CD14-positive monocyte (primary cell): ENCODE measurements around the gene HMG20B. TPM values are rescaled to one million over a fixed set of nuclear protein-coding genes. Genes with fewer than 3 reads are reported as not detected.

ENCODE experiments used
- DNase-seq, 3 donors: peaks; one replicate each; pipeline ENCODE4 v3.0.0-alpha.2; 2011 to 2022
- H2AFZ ChIP-seq: 2 replicates; pipeline ENCODE4 v1.6.0; 2012; ENCODE audit warnings: mild to moderate bottlenecking, low read depth, low read length, inconsistent platforms; ENCODE audit not compliant: insufficient read depth, poor library complexity, severe bottlenecking
- H3K27ac ChIP-seq, 2 donors: 1 replicate in 1 of 2; 2 replicates in 1 of 2; pipeline ENCODE4 v1.5.1; 2012 to 2013; ENCODE audit warnings: low read length in 2 of 2, control low read depth in 1 of 2, inconsistent platforms in 1 of 2, low read depth in 1 of 2, mild to moderate bottlenecking in 1 of 2
- H3K27me3 ChIP-seq, 2 donors: one replicate each; pipeline versions ENCODE4 v1.6.0 to v1.6.1; 2011 to 2013; ENCODE audit warnings: low read length in 2 of 2; ENCODE audit not compliant: control insufficient read depth in 2 of 2, insufficient read depth in 2 of 2
- H3K36me3 ChIP-seq, 2 donors: replicated peaks in 1 of 2; 1 replicate in 1 of 2; 2 replicates in 1 of 2; pipeline versions ENCODE4 v1.5.1 to v1.6.1; 2012 to 2013; ENCODE audit warnings: low read length in 2 of 2, control low read depth in 1 of 2, inconsistent platforms in 1 of 2, mild to moderate bottlenecking in 1 of 2; ENCODE audit not compliant: insufficient read depth in 2 of 2, control insufficient read depth in 1 of 2
- H3K4me1 ChIP-seq, 2 donors: 1 replicate in 1 of 2; 2 replicates in 1 of 2; pipeline versions ENCODE4 v1.5.1 to v1.6.1; 2012 to 2013; ENCODE audit warnings: low read length in 2 of 2, control low read depth in 1 of 2, inconsistent platforms in 1 of 2, mild to moderate bottlenecking in 1 of 2, moderate library complexity in 1 of 2; ENCODE audit not compliant: insufficient read depth in 2 of 2, control insufficient read depth in 1 of 2
- H3K4me2 ChIP-seq: replicated peaks from 2 replicates; pipeline ENCODE3; 2012; ENCODE audit warnings: low read length, moderate library complexity, mild to moderate bottlenecking; ENCODE audit not compliant: poor library complexity, severe bottlenecking; ENCODE audit errors: extremely low read depth
- H3K4me3 ChIP-seq, 3 experiments: fragments of 200-600 bp in 1 of 3; sonication (generic) in 1 of 3; replicated peaks in 1 of 3; 1 replicate in 2 of 3; 2 replicates in 1 of 3; pipeline ENCODE4 v1.5.1; 2011 to 2013; ENCODE audit warnings: low read length in 3 of 3, mild to moderate bottlenecking in 3 of 3, control low read depth in 2 of 3, low read depth in 2 of 3, inconsistent platforms in 1 of 3, moderate library complexity in 1 of 3
- H3K79me2 ChIP-seq: 2 replicates; pipeline ENCODE4 v1.6.0; 2012; ENCODE audit warnings: mild to moderate bottlenecking, control low read depth, inconsistent platforms, low read length, moderate library complexity; ENCODE audit not compliant: insufficient read depth
- H3K9ac ChIP-seq: 2 replicates; pipeline ENCODE4 v1.6.0; 2017; ENCODE audit warnings: low read length, mild to moderate bottlenecking; ENCODE audit not compliant: insufficient read depth, poor library complexity, severe bottlenecking
- H3K9me3 ChIP-seq, 2 donors: replicated peaks in 1 of 2; 1 replicate in 1 of 2; 2 replicates in 1 of 2; pipeline versions ENCODE4 v1.5.1 to v1.6.1; 2012 to 2013; ENCODE audit warnings: low read length in 2 of 2, control low read depth in 1 of 2; ENCODE audit not compliant: control insufficient read depth in 1 of 2, insufficient read depth in 1 of 2
- H4K20me1 ChIP-seq: 2 replicates; pipeline ENCODE4 v1.6.0; 2012; ENCODE audit warnings: mild to moderate bottlenecking, low read length, control low read depth, moderate library complexity; ENCODE audit not compliant: insufficient read depth
- H3K27ac Mint-ChIP-seq, 7 donors: one replicate each; pipeline ENCODE4 v1.8.0; 2020; ENCODE audit warnings: mild to moderate bottlenecking in 7 of 7, mixed read lengths in 7 of 7, moderate library complexity in 6 of 7, inconsistent platforms in 2 of 7
- H3K27me3 Mint-ChIP-seq, 3 donors: one replicate each; pipeline ENCODE4 v1.8.0; 2021 to 2022; ENCODE audit warnings: low read depth in 3 of 3, mild to moderate bottlenecking in 3 of 3, mixed read lengths in 3 of 3, moderate library complexity in 3 of 3, inconsistent platforms in 1 of 3
- H3K36me3 Mint-ChIP-seq, 2 donors: one replicate each; pipeline ENCODE4 v1.8.0; 2020; ENCODE audit warnings: mixed read lengths in 2 of 2, inconsistent platforms in 1 of 2, mild to moderate bottlenecking in 1 of 2
- H3K4me1 Mint-ChIP-seq: one replicate; pipeline ENCODE4 v1.8.0; 2020; ENCODE audit warnings: mild to moderate bottlenecking, mixed read lengths
- H3K4me3 Mint-ChIP-seq, 2 donors: one replicate each; pipeline ENCODE4 v1.8.0; 2020; ENCODE audit warnings: mild to moderate bottlenecking in 2 of 2, mixed read lengths in 2 of 2, moderate library complexity in 1 of 2
- H3K9me3 Mint-ChIP-seq, 7 donors: one replicate each; pipeline ENCODE4 v1.8.0; 2020 to 2022; ENCODE audit warnings: mixed read lengths in 7 of 7, mild to moderate bottlenecking in 6 of 7, moderate library complexity in 6 of 7, inconsistent platforms in 2 of 7
- CTCF ChIP-seq: fragments of 200-600 bp; IDR thresholded peaks from one replicate; pipeline ENCODE4 v1.8.0; 2022; ENCODE audit warnings: antibody characterized with exemption, mild to moderate bottlenecking
- WGBS: methylation state at CpG from one replicate; pipeline ENCODE4 v1.1.5; 2013; ENCODE audit warnings: missing lambda C conversion rate; ENCODE audit not compliant: insufficient coverage; 5-methylcytosine and 5-hydroxymethylcytosine counted together
- intact Hi-C, 2 donors: fragments of 100-400 bp; cut with micrococcal nuclease; formaldehyde crosslinking; loops; one replicate each; pipeline versions ENCODE4 v1.15.0 to v1.15.1; 2023
- polyA plus RNA-seq, 3 donors: library from polyadenylated mRNA; depleted of rRNA in 1 of 3; unstranded in 2 of 3; stranded (reverse) in 1 of 3; fragments of 300-500 nt in 2 of 3; fragments of >200 nt in 1 of 3; fragmentation: Illumina TruSeq in 2 of 3; gene quantifications; 1 replicate in 2 of 3; 2 replicates in 1 of 3; pipeline ENCODE4 v1.2.3, GENCODE V29; 2012 to 2021

Gene HMG20B
- polyA plus RNA-seq, 3 donors: 52.4 to 58.8 (median 56.5) TPM

- peaks cover 0 to 3% of the 10 kb centered on the region in 2 donors for H3K27me3 ChIP-seq
- DNase-seq: no peak
- no peaks in the 10 kb centered on the region for H3K79me2 ChIP-seq
- H2AFZ ChIP-seq: no peak overlapping the region
- peaks cover 23 to 50% of the 10 kb centered on the region in 2 donors for H3K36me3 Mint-ChIP-seq
- H3K4me1 Mint-ChIP-seq: peaks cover 12% of the 10 kb centered on the region
- intact Hi-C loops: no loop called here
- H3K4me3 Mint-ChIP-seq: no peak overlapping the region
- 97% methylated on average over 64 of the region's 79 CpGs for WGBS
- TF ChIP-seq CTCF: no peak
- H3K4me3 ChIP-seq: no peak overlapping the region
- no peak overlapping the region for H3K9ac ChIP-seq
- H3K36me3 ChIP-seq: peaks cover 29 to 35% of the 10 kb centered on the region in 2 donors
- H3K4me2 ChIP-seq: no peak overlapping the region
- no peak overlapping the region for H3K27ac ChIP-seq
- no peaks in the 10 kb centered on the region for H4K20me1 ChIP-seq
- peaks cover 3 to 8% (median 6%) of the 10 kb centered on the region in 7 donors for H3K9me3 Mint-ChIP-seq
- peaks cover 0 to 2% of the 10 kb centered on the region in 2 donors for H3K9me3 ChIP-seq
- H3K4me1 ChIP-seq: peaks cover 7 to 11% of the 10 kb centered on the region in 2 donors
- no peak overlapping the region for H3K27ac Mint-ChIP-seq
- H3K27me3 Mint-ChIP-seq: peaks cover 0 to 3% (median 2%) of the 10 kb centered on the region in 3 donors
These were observed 40.4 kb downstream of the HMG20B start for GRCh38 chr19:3612901-3613741.

GRCh38 chr19:3613818-3614661, 41.3 kb downstream of the HMG20B start:
- no peak overlapping the region for H3K4me3 ChIP-seq
- H3K27me3 ChIP-seq: no peaks in the 10 kb centered on the region
- intact Hi-C loops: no loop called here
- H3K27me3 Mint-ChIP-seq: no peaks in the 10 kb centered on the region
- H3K4me2 ChIP-seq: no peak overlapping the region
- peaks cover under 1 to 7% of the 10 kb centered on the region in 2 donors for H3K4me1 ChIP-seq
- no peak for TF ChIP-seq CTCF
- H2AFZ ChIP-seq: no peak overlapping the region
- WGBS: 92% methylated on average over 33 of the region's 39 CpGs
- peaks cover 30 to 40% of the 10 kb centered on the region in 2 donors for H3K36me3 ChIP-seq
- peaks cover 0 to 7% (median 4%) of the 10 kb centered on the region in 7 donors for H3K9me3 Mint-ChIP-seq
- H3K79me2 ChIP-seq: no peaks in the 10 kb centered on the region
- no peak overlapping the region for H3K4me3 Mint-ChIP-seq
- no peaks in the 10 kb centered on the region for H3K9me3 ChIP-seq
- no peaks in the 10 kb centered on the region for H4K20me1 ChIP-seq
- no peak overlapping the region for H3K27ac ChIP-seq
- H3K36me3 Mint-ChIP-seq: peaks cover 24 to 54% of the 10 kb centered on the region in 2 donors
- DNase-seq: no peak
- no peak overlapping the region for H3K9ac ChIP-seq
- H3K4me1 Mint-ChIP-seq: peaks cover 11% of the 10 kb centered on the region
- no peak overlapping the region for H3K27ac Mint-ChIP-seq
